ENCODE results near the gene TWF1.
"Not testable (repeated sequence)": the region's sequence is repeated elsewhere in the genome, so short reads cannot be mapped to it uniquely, and the experiment has no call there.

TWF1 gene

DNA sequence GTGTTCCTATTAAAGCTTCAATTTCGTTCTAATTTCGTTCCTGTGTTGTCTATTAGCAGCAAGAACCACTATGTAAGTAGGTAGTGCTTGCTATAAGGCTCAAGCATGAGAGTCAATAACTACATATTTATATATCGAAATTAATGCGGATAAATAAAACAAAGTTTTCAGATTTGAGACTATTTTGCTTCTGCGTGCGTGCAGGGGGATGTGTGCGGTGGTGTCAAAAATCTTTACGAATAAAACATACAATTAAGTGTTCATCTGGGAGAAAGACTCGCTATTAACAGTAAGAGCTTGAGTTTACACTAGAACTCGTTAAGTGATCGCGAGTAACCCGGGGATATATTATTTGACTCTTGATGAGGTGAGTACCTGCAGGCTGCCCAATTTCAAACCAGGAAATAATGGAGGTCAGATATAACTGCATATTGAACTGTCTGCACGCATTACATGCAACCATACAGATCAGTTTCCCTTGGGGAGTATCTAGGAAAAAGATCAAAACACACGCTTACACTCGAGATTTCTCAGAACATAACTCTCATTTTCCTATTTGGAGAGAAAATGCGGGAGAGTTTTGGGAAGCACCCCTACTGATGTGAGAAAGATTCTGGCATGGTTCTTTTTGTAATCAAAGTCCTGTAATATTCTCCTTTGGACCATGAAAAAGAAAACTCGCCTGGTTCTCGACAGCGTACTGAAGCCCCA is 813 bp downstream of the TWF1 start:
- DNase-seq, result no peak

GRCh38 chr12:43797561-43798217 is 8.4 kb downstream of the TWF1 start:
- no peak for DNase-seq

DNA sequence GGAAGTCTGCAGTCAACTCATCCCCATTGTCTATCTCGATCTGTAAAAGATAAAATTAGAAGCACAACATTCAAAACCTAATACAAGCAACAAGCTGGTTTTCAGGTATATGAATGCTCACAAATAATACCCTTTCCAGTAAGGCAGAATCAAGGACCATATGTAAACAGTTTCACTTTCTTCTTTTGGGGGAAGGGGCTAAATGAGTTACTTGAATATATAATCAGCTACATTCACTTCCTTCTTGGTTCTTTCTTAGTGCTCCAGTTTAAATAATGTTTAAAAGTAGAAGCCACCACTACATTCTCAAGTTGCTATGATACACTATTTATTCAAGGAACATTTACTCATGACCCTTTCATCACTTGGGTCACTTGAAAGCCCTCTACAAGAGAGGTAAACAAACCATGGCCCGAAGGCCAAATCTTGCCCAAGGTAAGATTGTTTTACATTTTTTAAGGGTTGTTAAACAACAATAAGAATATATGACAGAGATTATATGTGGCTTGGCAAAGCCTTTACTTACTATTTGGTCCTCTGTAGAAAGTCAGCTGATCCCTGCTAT is 10.3 kb downstream of the TWF1 start:
- DNase-seq, result no peak

DNA sequence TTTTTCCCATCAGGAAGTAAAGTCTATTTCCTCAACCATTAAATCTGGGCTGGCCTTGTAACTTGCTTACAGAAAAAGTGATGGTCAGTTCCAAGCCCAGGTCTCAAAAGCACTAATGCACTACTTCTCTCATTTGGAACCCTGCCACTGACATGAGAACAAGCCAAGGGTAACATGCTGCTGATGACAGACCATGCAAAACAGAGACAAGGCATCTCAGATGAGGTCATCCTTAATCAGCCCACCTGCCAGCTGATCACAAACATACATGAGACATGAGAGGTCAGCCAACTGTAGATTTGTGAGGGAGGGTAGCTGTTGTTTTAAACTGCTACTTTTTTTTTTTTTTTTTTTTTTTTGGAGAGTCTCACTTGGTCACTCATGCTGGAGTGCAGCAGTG is 16.2 kb downstream of the TWF1 start:
- DNase-seq, result no peak

- no peak for DNase-seq
Observed at GRCh38 chr12:43786899-43787693, 19.0 kb downstream of the TWF1 start.

DNA sequence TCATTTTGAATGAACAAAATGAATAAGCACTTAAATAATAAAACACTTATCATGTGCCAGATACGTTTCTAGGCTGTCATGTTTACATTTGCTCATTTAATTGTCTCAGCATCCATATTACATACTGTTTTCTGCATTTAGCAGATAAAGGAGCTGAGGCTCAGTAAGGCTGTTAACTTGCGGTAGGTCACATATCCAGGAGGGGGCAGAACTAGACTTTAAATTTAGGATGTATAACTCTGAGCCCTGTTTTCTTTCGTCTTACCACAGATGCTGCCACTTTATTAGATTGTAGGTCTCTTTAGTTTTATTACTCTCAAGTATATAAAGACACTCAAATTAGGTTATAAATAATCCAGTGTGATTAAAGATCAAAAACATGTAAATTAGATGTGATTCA is 29.6 kb downstream of the TWF1 start:
- DNase-seq, result no peak

DNA sequence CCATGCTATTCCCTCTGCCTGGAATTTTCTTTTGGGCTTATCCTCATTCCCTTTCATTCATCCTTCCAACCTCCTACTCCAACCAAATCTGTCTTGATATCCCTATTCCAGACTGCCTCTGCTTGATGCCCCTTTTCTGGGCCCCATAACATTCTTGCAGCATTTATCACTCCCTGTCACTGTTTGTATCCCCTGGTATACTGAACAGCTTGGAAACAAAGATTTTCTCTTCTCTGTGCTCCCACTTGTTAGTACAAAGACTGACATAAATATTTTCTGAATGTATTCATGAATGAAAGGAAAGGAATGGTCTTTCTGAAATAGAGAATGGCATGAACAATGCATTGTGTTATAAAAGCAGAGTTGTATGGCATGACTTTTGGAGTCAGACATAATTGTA is 39.8 kb downstream of the TWF1 start:
- DNase-seq, result no peak

DNA sequence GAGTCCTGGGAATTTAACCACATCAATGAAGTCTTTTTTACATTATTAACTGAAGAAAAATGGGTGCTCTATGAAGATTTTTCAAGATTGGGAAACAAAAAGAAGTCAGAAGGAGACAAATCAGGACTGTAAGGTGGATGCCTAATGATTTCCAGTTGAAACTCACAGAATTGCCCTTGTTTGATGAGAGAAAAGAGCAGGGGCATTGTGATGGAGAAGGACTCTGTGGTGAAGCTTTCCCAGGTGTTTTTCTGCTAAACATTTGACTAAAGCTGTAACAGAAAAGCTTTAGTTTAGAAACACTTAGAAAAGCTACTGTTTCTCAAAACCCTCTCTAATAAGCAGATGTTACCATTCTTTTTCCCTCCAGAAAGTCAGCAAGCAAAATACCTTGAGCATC is 41.6 kb downstream of the TWF1 start:
- no peak for DNase-seq

- no peak for DNase-seq
Observed at GRCh38 chr12:43763769-43764168, 42.3 kb downstream of the TWF1 start.

- DNase-seq, result no peak
Observed at GRCh38 chr12:43762596-43762995, 43.5 kb downstream of the TWF1 start.

GRCh38 chr12:43761500-43761899 is 44.6 kb downstream of the TWF1 start:
- DNase-seq, result no peak

GRCh38 chr12:43760396-43760795 is 45.7 kb downstream of the TWF1 start:
- no peak for DNase-seq

DNA sequence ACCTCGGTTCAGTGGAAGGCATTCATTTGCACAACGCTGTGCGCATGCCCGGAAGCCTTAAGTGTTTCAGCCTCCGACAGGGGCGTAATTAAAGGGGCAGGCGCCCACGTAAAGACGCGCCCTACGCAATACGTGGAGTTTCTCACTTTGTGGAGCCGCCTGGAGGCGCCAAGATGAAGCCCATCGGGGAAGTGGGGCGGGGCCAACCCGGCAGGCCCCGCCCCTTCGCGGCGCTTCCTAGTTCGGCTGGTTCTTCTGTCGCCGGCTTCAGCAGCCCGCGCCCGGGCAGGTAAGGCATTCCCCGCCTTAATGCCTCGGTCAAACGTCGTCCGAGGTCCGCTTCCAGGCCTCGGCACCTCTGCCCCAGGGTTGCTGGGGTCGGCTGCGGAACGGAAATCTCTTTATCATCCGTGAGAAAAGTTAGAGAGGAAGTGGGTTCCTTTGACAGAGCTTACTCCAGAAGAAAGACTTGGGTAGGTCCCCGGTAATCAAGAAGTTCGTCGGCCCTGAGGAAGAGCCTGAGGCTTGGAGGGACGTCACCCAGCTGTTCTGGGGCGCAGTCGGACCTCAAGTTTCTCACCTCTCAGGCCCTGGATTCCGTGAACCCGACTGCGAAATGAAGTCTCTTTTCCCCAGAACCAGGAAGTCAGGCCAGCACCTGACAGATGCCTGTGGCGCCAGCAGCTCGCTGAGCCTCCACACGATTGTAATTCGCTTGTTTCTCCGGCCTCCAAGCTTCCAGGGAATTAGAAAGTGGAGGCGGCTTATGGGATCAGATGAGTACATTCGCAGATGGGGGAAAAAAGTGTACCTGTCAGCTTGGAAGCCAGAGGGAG is 47.2 kb downstream of the TWF1 start, which contains the start of the genes IRAK4 and PUS7L:
TSS of gene IRAK4 (plus strand) at position 224 of the 836 bp plus-strand sequence. CDS start 9,161 bp downstream, outside the sequence.
TSS of gene PUS7L (minus strand) at position 63 of the 836 bp plus-strand sequence. CDS start 3,545 bp downstream, outside the sequence.
- peak; percentile 85 for DNase-seq

DNA sequence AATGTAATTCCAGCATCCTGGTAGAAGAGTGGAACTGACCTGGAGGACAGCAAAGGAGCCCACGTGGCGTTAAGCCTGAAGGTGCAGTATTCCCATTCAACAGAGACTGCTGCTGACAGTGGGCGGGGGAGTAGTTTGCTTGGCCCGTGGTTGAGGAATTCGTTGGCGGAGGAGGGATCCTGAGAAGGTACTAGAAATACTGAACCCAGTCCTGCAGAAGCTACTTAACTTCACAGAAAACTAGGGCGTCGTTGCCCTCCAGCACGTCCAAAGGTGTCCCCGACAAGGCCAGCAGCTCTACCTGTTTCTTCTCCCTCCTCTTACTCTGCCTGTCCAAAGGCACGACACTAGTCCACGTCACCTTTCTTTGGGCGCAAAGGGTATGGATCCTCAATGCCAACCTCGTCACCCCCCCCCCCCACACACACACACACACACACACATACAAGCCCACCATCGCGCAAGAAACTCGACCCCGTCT is 47.8 kb downstream of the TWF1 start:
- DNase-seq, result no peak

- DNase-seq, result no peak
Observed at GRCh38 chr12:43754015-43754414, 52.1 kb downstream of the TWF1 start.

DNA sequence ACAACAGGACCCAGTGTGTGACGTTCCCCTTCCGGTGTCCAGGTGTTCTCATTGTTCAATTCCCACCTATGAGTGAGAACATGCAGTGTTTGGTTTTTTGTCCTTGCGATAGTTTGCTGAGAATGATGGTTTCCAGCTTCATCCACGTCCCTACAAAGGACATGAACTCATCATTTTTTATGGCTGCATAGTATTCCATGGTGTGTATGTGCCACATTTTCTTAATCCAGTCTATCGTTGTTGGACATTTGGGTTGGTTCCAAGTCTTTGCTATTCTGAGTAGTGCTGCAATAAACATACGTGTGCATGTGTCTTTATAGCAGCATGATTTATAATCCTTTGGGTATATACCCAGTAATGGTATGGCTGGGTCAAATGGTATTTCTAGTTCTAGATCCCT is 54.8 kb downstream of the TWF1 start:
- not testable (repeated sequence) for DNase-seq

GRCh38 chr12:43750814-43751213 is 55.3 kb downstream of the TWF1 start:
- DNase-seq, result no peak

GRCh38 chr12:43749016-43749415 is 57.1 kb downstream of the TWF1 start:
- DNase-seq, result no peak

- no peak for DNase-seq
Observed at GRCh38 chr12:43744826-43745225, 61.3 kb downstream of the TWF1 start.

Measured in activated gamma-delta T cell (primary cell).